ENCODE data around the gene PTPRR.

GRCh38 chr12:70936203-70936813, 15.8 kb upstream of the PTPRR start:
- no peak for TF ChIP-seq CTCF (IDR thresholded peaks at IDR 0.05)
- no peak for TF ChIP-seq POLR2A (IDR thresholded peaks at IDR 0.05)

Measured in heart left ventricle (tissue), 13 donors.